HepG2 (cell line): ENCODE measurements around the gene LITAFD. TPM values are rescaled to one million over a fixed set of nuclear protein-coding genes. Genes with fewer than 3 reads are reported as not detected.

Experiments
- CEBPB ChIP-seq: IDR thresholded peaks from 2 replicates; pipeline ENCODE4 v1.6.1; 2011; ENCODE audit warnings: low read depth, low read length, improper control_type of control experiment, borderline replicate concordance
- IKZF4 ChIP-seq: sonication (generic); formaldehyde crosslinking; IDR thresholded peaks from 2 replicates; pipeline ENCODE4 v1.5.1; 2020; ENCODE audit warnings: borderline replicate concordance, mild to moderate bottlenecking, low read depth, missing genetic modification reagents; ENCODE audit errors: not compliant biosample characterization
- IRX3 ChIP-seq: sonication (generic); formaldehyde crosslinking; IDR thresholded peaks from 2 replicates; pipeline ENCODE4 v1.8.1; 2023; ENCODE audit warnings: mild to moderate bottlenecking, low read depth, missing genetic modification reagents, borderline replicate concordance
- KDM3A ChIP-seq: IDR thresholded peaks from 2 replicates; pipeline ENCODE4 v1.6.1; 2018; ENCODE audit warnings: low read depth, missing compliant biosample characterization
- NAIF1 ChIP-seq: sonication (generic); formaldehyde crosslinking; IDR thresholded peaks from 2 replicates; pipeline ENCODE4 v1.5.0; 2020; ENCODE audit warnings: mild to moderate bottlenecking, missing genetic modification reagents, borderline replicate concordance
- PHF21A ChIP-seq: sonication (generic); formaldehyde crosslinking; IDR thresholded peaks from 2 replicates; pipeline ENCODE4 v1.5.0; 2020; ENCODE audit warnings: mild to moderate bottlenecking, missing genetic modification reagents
- RFX5 ChIP-seq: IDR thresholded peaks from 2 replicates; pipeline ENCODE4 v1.6.1; 2011; ENCODE audit warnings: low read depth, low read length, improper control_type of control experiment
- SMAD1 ChIP-seq: sonication (generic); formaldehyde crosslinking; IDR thresholded peaks from 2 replicates; pipeline ENCODE4 v1.4.0; 2020; ENCODE audit warnings: missing genetic modification reagents, low read depth, mild to moderate bottlenecking, borderline replicate concordance
- ZBTB3 ChIP-seq: sonication (generic); formaldehyde crosslinking; IDR thresholded peaks from 2 replicates; pipeline ENCODE4 v1.4.0; 2020; ENCODE audit warnings: low read depth, mild to moderate bottlenecking, moderate library complexity, missing genetic modification reagents, borderline replicate concordance
- ZBTB7A ChIP-seq: sonication (generic); formaldehyde crosslinking; IDR thresholded peaks from 2 replicates; pipeline ENCODE4 v1.8.0; 2022; ENCODE audit warnings: mild to moderate bottlenecking, missing genetic modification reagents
- ZFP82 ChIP-seq: sonication (generic); formaldehyde crosslinking; IDR thresholded peaks from 2 replicates; pipeline ENCODE4 v1.5.1; 2020; ENCODE audit warnings: mild to moderate bottlenecking, missing genetic modification reagents, borderline replicate concordance
- ZNF101 ChIP-seq: sonication (generic); formaldehyde crosslinking; IDR thresholded peaks from 2 replicates; pipeline ENCODE4 v1.4.0; 2020; ENCODE audit warnings: mild to moderate bottlenecking, low read depth, missing genetic modification reagents, borderline replicate concordance
- ZNF770 ChIP-seq: sonication (generic); formaldehyde crosslinking; IDR thresholded peaks from 2 replicates; pipeline ENCODE4 v1.5.0; 2020; ENCODE audit warnings: mild to moderate bottlenecking, missing genetic modification reagents
- polyA plus RNA-seq, 8 experiments: library from polyadenylated mRNA; depleted of rRNA in 3 of 8; stranded (reverse) in 7 of 8; unstranded in 1 of 8; fragments of >200 nt; fragmentation: Illumina TruSeq in 4 of 8; extraction: Trizol in 4 of 8; gene quantifications; 2 replicates each; pipeline versions ENCODE4 v1.2.1 to v1.2.3, GENCODE V29; 2011 to 2016; ENCODE audit warnings: low read depth in 4 of 8, missing spikeins in 1 of 8, mixed read lengths in 1 of 8; ENCODE audit not compliant: insufficient read depth in 1 of 8
- total RNA-seq, 5 experiments: library from RNA; depleted of rRNA; stranded (reverse); fragments of >200 nt; fragmentation: Illumina TruSeq; extraction: Trizol; gene quantifications; 2 replicates each; pipeline ENCODE4 v1.2.3, GENCODE V29; 2016; ENCODE audit warnings: low read depth in 1 of 5
- TF ChIP-seq, protein P1 (sequence below): sonication (generic); formaldehyde crosslinking; IDR thresholded peaks from 2 replicates; pipeline ENCODE4 v1.8.0; 2022; ENCODE audit warnings: missing genetic modification reagents, mild to moderate bottlenecking, moderate library complexity, borderline replicate concordance
- TF ChIP-seq, protein P2 (sequence below): sonication (generic); formaldehyde crosslinking; IDR thresholded peaks from one replicate; pipeline ENCODE4 v1.5.1; 2020; ENCODE audit warnings: mild to moderate bottlenecking, missing genetic modification reagents; ENCODE audit errors: not compliant biosample characterization

The LITAFD gene
- total and polyA plus RNA-seq, 2 of the 13 experiments (the other 11 are each of a cell fraction or from before 2014, with no cell fraction given): not detected

DNA sequence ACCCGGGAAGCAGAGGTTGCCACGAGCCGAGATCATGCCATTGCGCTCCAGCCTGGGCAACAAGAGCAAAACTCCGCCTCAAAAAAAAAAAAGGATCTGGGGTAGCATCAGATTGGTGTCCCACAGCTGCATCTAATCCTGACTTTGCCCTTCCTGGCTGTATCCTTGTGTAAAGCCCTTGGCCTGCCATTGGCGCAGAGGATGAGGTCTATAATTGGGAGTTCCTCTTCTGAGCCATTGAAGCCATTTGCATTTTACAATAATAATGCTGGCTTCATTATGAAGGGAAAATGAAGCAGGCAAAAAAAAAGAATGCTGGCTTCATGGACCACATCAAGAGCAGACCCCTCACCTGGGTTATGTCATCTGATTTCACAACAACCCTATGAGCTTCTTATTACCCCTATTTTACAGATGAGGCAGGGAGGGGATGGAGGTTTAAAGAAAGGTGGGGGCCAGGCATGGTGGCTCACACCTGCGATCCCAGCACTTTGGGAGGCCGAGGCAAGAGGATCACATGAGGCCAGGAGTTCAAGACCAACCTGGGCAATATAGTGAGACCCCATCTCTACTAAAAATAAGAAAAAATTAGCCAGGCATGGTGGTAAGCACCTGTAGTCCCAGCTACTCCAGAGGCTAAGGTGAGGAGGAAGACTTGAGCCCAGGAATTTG, 1.2 kb upstream of the LITAFD start (continued):
- 0 out of 2 replicates have a peak, but pooled peaks have one; percentile 53 for TF ChIP-seq NAIF1 (CRISPR knock-in tag)
- 0 out of 2 replicates have a peak, but pooled peaks have one; percentile 29 for TF ChIP-seq KDM3A (CRISPR knock-in tag)
- 0 out of 2 replicates have a peak, but pooled peaks have one; percentile 26 for TF ChIP-seq ZBTB7A (CRISPR knock-in tag)
- 0 out of 2 replicates have a peak, but pooled peaks have one; percentile 43 for TF ChIP-seq ZFP82
- TF ChIP-seq ZBTB3 (CRISPR knock-in tag): 0 out of 2 replicates have a peak, but pooled peaks have one; percentile 28
- TF ChIP-seq IKZF4 (CRISPR knock-in tag): peak; percentile 32
- no peak for TF ChIP-seq SMAD1 (CRISPR knock-in tag)
- 0 out of 2 replicates have a peak, but pooled peaks have one; percentile 2 for TF ChIP-seq PHF21A (CRISPR knock-in tag)
- TF ChIP-seq IRX3 (CRISPR knock-in tag): 0 out of 2 replicates have a peak, but pooled peaks have one; percentile 46
- TF ChIP-seq CEBPB: peak; percentile 9; the same call in 1 of the 2 replicates
- peak; percentile 70 for TF ChIP-seq ZNF770 (CRISPR knock-in tag)
- TF ChIP-seq ZNF101 (CRISPR knock-in tag): no peak
- no peak for TF ChIP-seq RFX5
- TF ChIP-seq, protein P1, sequence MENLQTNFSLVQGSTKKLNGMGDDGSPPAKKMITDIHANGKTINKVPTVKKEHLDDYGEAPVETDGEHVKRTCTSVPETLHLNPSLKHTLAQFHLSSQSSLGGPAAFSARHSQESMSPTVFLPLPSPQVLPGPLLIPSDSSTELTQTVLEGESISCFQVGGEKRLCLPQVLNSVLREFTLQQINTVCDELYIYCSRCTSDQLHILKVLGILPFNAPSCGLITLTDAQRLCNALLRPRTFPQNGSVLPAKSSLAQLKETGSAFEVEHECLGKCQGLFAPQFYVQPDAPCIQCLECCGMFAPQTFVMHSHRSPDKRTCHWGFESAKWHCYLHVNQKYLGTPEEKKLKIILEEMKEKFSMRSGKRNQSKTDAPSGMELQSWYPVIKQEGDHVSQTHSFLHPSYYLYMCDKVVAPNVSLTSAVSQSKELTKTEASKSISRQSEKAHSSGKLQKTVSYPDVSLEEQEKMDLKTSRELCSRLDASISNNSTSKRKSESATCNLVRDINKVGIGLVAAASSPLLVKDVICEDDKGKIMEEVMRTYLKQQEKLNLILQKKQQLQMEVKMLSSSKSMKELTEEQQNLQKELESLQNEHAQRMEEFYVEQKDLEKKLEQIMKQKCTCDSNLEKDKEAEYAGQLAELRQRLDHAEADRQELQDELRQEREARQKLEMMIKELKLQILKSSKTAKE (CRISPR knock-in tag): 0 out of 2 replicates have a peak, but pooled peaks have one; percentile 32
- TF ChIP-seq, protein P2, sequence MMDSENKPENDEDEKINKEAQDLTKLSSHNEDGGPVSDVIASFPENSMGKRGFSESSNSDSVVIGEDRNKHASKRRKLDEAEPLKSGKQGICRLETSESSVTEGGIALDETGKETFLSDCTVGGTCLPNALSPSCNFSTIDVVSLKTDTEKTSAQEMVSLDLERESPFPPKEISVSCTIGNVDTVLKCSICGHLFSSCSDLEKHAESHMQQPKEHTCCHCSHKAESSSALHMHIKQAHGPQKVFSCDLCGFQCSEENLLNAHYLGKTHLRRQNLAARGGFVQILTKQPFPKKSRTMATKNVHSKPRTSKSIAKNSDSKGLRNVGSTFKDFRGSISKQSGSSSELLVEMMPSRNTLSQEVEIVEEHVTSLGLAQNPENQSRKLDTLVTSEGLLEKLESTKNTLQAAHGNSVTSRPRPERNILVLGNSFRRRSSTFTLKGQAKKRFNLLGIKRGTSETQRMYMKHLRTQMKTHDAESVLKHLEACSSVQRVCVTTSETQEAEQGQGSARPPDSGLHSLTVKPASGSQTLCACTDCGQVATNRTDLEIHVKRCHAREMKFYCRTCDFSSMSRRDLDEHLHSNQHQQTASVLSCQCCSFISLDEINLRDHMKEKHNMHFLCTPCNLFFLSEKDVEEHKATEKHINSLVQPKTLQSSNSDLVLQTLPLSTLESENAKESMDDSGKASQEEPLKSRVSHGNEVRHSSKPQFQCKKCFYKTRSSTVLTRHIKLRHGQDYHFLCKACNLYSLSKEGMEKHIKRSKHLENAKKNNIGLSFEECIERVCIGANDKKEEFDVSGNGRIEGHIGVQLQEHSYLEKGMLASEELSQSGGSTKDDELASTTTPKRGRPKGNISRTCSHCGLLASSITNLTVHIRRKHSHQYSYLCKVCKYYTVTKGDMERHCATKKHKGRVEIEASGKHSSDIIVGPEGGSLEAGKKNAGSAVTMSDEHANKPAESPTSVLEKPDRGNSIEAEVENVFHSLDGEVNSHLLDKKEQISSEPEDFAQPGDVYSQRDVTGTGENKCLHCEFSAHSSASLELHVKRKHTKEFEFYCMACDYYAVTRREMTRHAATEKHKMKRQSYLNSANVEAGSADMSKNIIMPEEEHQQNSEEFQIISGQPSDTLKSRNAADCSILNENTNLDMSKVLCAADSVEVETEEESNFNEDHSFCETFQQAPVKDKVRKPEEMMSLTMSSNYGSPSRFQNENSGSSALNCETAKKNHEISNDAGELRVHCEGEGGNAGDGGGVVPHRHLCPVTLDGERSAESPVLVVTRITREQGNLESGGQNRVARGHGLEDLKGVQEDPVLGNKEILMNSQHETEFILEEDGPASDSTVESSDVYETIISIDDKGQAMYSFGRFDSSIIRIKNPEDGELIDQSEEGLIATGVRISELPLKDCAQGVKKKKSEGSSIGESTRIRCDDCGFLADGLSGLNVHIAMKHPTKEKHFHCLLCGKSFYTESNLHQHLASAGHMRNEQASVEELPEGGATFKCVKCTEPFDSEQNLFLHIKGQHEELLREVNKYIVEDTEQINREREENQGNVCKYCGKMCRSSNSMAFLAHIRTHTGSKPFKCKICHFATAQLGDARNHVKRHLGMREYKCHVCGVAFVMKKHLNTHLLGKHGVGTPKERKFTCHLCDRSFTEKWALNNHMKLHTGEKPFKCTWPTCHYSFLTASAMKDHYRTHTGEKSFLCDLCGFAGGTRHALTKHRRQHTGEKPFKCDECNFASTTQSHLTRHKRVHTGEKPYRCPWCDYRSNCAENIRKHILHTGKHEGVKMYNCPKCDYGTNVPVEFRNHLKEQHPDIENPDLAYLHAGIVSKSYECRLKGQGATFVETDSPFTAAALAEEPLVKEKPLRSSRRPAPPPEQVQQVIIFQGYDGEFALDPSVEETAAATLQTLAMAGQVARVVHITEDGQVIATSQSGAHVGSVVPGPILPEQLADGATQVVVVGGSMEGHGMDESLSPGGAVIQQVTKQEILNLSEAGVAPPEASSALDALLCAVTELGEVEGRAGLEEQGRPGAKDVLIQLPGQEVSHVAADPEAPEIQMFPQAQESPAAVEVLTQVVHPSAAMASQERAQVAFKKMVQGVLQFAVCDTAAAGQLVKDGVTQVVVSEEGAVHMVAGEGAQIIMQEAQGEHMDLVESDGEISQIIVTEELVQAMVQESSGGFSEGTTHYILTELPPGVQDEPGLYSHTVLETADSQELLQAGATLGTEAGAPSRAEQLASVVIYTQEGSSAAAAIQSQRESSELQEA (CRISPR knock-in tag): peak; percentile 2
